Duodenal mucosa (tissue), 2 donors: ENCODE results near the gene COQ10A.

Experiments
- H3K27ac ChIP-seq: one replicate; pipeline ENCODE4 v1.7.0; 2013; ENCODE audit warnings: low read depth, low read length
- H3K27me3 ChIP-seq, 2 donors: one replicate each; pipeline ENCODE4 v1.7.0; 2013; ENCODE audit warnings: low read length in 2 of 2, control low read depth in 1 of 2; ENCODE audit not compliant: insufficient read depth in 2 of 2, control insufficient read depth in 1 of 2
- H3K36me3 ChIP-seq, 2 donors: one replicate each; pipeline ENCODE4 v1.7.0; 2013; ENCODE audit warnings: low read length in 2 of 2, control low read depth in 1 of 2; ENCODE audit not compliant: insufficient read depth in 2 of 2, control insufficient read depth in 1 of 2
- H3K4me1 ChIP-seq, 2 donors: one replicate each; pipeline ENCODE4 v1.7.0; 2013; ENCODE audit warnings: low read length in 2 of 2, control low read depth in 1 of 2; ENCODE audit not compliant: insufficient read depth in 2 of 2, control insufficient read depth in 1 of 2
- H3K4me3 ChIP-seq, 2 donors: one replicate each; pipeline ENCODE4 v1.7.0; 2013; ENCODE audit warnings: low read length in 2 of 2, low read depth in 1 of 2
- H3K9ac ChIP-seq, 2 donors: one replicate each; pipeline ENCODE4 v1.7.0; 2013; ENCODE audit warnings: low read length in 2 of 2, low read depth in 1 of 2
- H3K9me3 ChIP-seq, 2 donors: one replicate each; pipeline ENCODE4 v1.7.0; 2013; ENCODE audit warnings: low read length in 2 of 2, control low read depth in 1 of 2; ENCODE audit not compliant: control insufficient read depth in 1 of 2

COQ10A gene

DNA sequence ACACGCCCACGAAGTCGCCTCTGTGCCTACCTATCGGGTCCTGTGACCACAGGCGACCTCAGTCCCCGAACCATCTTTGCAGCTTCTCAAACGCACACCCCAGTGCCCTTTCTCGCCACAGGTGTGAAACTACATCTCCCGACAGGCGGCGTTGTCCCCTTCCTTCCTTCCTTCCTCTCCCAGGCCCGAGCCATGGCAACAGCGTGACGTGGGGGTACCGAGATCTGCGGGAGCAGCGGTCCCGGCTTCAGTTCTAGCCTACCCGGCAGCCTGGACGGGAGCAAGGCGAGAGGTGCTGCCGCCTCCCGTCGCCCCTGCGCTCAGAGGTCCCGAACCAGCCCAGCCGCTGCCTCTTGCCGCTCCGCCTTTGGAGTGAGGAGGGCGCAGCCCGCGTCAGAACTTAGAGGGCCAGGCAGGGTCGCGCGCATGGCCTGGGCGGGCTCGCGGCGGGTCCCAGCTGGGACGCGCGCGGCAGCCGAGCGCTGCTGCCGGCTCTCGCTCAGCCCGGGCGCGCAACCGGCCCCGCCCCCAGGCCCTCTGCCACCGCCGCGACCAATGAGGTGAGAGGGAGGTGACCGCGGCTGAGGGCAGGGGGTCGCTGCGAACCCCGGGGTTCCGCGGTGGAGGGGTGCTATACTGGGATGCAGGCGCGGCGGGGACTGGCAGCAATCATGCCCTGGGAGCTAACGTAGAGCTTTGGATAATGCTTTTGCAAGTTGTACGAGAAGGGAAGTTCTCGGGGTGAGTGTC is at the start of gene COQ10A:
Gene COQ10A, plus strand, starts transcription at position 250 of the 750 bp plus-strand sequence. Its CDS starts 177 bp downstream, at position 427.
- no peaks in the 10 kb centered on the region for H3K27me3 ChIP-seq
- H3K4me1 ChIP-seq: peaks cover 6 to 15% of the 10 kb centered on the region in 2 donors
- H3K27ac ChIP-seq: peak within 1 kb of the TSS; percentile 91
- peak within 1 kb of the TSS; percentile 82 to 87 for H3K4me3 ChIP-seq
- no peaks in the 10 kb centered on the region for H3K9me3 ChIP-seq
- H3K9ac ChIP-seq: peak within 1 kb of the TSS; percentile 69 to 91
- peaks cover 0 to 18% of the 10 kb centered on the region in 2 donors for H3K36me3 ChIP-seq

DNA sequence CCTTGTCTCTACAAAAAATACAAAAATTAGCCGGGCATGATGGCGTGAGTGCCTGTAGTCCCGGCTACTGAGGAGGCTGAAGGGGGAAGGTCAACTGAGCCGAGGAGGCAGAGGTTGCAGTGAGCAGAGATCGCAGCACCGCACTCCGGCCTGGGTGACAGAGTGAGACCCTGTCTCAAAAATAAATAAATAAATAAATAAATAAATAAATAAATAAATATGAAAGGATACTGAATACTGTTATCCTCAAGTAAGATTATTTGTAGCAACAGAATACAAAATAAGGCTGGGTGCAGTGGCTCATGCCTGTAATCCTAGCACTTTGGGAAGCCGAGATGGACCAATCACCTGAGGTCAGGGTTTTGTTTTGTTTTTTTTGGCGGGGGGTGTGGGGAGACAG is 46.9 kb upstream of the COQ10A start:
- no peak overlapping the region for H3K4me3 ChIP-seq

DNA sequence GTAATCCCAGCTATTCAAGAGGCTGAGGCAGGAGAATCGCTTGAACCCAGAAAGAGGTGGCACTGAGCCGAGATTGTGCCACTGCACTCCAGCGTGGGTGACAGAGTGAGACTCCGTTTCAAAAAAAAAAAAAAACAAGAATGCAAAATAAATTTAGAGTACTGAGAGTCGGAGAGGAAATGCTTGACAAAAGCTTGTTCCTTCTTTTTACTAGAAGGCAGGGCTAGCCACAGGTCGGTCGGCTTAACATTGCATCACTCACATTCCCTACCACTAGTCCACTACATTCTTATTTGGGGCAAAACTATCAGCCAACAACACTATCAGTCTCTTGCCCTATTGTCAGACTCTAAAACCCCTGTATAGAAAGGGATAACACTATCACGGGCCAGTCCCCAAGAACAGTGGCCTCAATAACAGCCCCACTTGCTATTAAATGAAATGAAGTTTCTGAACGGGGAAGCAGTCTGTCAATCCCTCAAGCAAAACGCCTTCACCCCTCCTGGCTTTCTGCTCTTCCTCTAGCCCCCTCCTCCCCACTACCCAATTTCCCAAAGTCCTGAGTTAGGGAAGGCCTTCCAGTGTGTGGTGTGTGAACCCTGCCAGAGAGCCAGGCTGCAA is 46.0 kb upstream of the COQ10A start:
- Histone ChIP-seq H3K27me3 (no peaks in the 10 kb centered on the region), H3K9me3 (no peaks in the 10 kb centered on the region), H3K27ac (peak overlapping the region; percentile 94), H3K36me3 (peaks cover 4 to 7% of the 10 kb centered on the region in 2 donors), H3K4me3 (peak overlapping the region; percentile 85 to 92), H3K4me1 (peaks cover 21 to 46% of the 10 kb centered on the region in 2 donors), H3K9ac (peak overlapping the region; percentile 90 to 99)

More for the DNA sequence above, 46.9 kb upstream of the COQ10A start:
- H3K27ac ChIP-seq: no peak overlapping the region
- H3K4me1 ChIP-seq: peaks cover 21 to 38% of the 10 kb centered on the region in 2 donors
- no peak overlapping the region for H3K9ac ChIP-seq
- H3K9me3 ChIP-seq: no peaks in the 10 kb centered on the region
- no peaks in the 10 kb centered on the region for H3K27me3 ChIP-seq
- peaks cover 6 to 16% of the 10 kb centered on the region in 2 donors for H3K36me3 ChIP-seq

DNA sequence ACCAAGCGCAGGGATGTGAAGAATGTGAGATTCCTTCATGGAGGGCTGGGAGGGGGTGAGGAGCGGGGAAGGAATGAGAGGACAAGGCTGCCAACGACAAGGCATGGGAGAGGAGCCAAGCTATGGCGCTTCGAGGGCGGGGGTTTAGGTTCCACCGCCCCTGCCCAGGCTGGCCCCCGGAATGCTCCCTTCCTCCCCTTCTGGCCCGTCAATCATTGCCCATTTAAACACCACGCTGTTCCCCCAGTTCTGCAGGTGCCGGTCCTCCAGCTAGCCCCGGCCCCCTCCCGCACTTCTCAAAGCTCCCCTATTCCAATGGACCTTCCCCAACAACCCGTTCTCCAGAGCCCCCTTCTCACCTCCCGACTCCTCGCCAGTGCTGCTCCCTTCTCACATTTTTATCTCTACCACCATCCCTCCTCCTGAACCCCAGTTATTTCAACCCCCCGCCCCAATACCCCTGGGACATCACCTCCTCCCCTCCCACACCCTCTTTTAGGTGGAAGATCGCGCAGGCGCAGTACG is 45.4 kb upstream of the COQ10A start:
- Histone ChIP-seq H3K27ac (peak overlapping the region; percentile 94), H3K36me3 (peaks cover 1 to 8% of the 10 kb centered on the region in 2 donors), H3K9ac (peak overlapping the region; percentile 90 to 99), H3K4me3 (peak overlapping the region; percentile 85 to 92), H3K27me3 (no peaks in the 10 kb centered on the region), H3K9me3 (no peaks in the 10 kb centered on the region), H3K4me1 (peaks cover 21 to 46% of the 10 kb centered on the region in 2 donors)

DNA sequence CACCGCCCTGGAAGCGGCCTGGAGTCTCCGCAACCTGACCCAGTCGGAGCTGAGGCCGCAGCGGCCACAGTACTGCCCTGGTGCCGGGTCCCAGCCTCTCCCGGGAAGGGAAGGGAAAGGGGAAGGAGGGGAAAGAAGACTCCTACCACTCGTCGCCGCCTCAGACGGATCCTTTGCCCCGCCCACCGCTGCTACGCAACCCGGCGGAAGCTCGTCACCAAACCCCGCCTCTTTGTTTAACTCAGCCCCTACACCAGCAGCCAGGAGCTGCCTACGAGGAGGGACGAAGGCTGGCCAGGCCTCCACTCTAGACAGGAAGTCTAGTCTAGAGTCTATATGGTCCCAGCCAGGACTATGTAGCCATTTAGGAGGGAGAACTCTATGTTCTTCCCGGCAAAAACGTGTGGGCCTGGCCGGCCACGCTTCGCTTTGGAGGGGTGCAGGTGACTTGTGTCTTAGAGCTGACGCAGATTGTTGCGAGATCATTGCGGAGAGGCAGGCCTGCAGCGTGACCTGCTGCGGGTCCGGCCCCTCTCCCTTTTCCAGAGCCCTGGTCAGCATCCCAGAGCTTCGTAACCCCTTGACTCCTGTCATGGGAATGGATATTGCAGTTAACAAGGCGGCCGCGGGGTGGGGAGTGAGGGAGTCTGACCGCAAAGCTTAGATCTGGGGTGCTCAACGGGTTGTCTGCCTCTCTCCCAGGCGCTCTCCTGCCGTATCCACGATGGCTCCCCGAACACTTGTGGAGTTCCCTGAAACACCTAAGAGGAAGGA is 44.8 kb upstream of the COQ10A start, which contains the start of gene RNF41:
Gene RNF41, minus strand, starts transcription at position 166 of the 774 bp plus-strand sequence. CDS start 7,875 bp downstream, outside the sequence.
- peaks cover 21 to 46% of the 10 kb centered on the region in 2 donors for H3K4me1 ChIP-seq
- H3K9me3 ChIP-seq: no peaks in the 10 kb centered on the region
- H3K27ac ChIP-seq: peak within 1 kb of the TSS; percentile 94
- no peaks in the 10 kb centered on the region for H3K27me3 ChIP-seq
- H3K36me3 ChIP-seq: peaks cover 0 to 4% of the 10 kb centered on the region in 2 donors
- H3K4me3 ChIP-seq: peak within 1 kb of the TSS; percentile 85 to 92
- H3K9ac ChIP-seq: peak within 1 kb of the TSS; percentile 90 to 99

DNA sequence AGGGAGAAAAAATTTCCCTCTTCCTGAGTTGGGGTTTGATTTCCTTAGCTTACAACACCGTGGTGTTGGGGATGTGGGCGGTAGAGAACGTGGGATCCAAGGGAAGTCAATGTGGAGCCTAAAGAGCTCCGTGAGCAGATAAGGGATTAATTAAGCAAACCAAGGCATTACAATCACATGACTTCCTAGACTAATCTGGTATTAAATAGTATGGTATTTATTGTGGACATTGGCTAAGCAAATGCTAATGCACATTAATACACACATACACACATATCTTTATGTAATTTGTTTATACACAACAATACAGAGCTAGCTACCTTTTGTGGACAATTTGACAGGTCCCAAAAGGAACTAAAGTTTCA is 44.2 kb upstream of the COQ10A start:
- H3K9me3 ChIP-seq: no peaks in the 10 kb centered on the region
- H3K27me3 ChIP-seq: no peaks in the 10 kb centered on the region
- H3K4me1 ChIP-seq: peaks cover 21 to 46% of the 10 kb centered on the region in 2 donors
- peak overlapping the region; percentile 90 to 99 for H3K9ac ChIP-seq
- peak overlapping the region; percentile 94 for H3K27ac ChIP-seq
- H3K4me3 ChIP-seq: peak overlapping the region; percentile 85 to 92
- peaks cover 0 to 7% of the 10 kb centered on the region in 2 donors for H3K36me3 ChIP-seq

DNA sequence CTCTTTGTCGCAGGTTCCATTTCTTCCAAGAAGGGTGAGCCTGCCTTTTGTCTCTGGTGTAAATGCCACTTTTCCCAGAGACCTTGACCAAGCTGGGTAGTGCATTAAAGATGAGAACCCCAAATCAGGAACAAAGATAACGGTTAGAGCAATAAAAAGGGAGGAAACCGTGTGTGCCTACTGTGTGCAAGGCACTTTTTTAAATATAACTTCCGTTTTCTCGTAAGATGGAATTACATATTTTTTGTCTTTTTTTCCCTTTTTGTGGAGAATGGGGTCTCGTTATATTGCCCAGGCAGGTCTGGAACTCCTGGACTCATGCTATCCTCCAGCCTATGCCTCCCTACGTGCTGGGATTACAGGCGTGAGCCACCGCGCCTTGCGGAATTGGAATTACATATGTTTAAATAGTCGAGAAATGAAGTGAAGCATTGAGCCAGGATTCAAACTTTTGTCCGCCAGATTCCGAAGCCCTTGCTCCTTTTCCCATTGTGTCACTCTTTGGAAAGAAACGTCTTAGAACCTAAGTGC is 43.1 kb upstream of the COQ10A start:
- Histone ChIP-seq H3K27me3 (no peaks in the 10 kb centered on the region), H3K36me3 (peaks cover 0 to 8% of the 10 kb centered on the region in 2 donors), H3K4me1 (peaks cover 21 to 46% of the 10 kb centered on the region in 2 donors), H3K4me3 (peak overlapping the region; percentile 69 to 86), H3K9me3 (no peaks in the 10 kb centered on the region), H3K9ac (peak overlapping the region; percentile 34 to 38), H3K27ac (peak overlapping the region; percentile 22)

DNA sequence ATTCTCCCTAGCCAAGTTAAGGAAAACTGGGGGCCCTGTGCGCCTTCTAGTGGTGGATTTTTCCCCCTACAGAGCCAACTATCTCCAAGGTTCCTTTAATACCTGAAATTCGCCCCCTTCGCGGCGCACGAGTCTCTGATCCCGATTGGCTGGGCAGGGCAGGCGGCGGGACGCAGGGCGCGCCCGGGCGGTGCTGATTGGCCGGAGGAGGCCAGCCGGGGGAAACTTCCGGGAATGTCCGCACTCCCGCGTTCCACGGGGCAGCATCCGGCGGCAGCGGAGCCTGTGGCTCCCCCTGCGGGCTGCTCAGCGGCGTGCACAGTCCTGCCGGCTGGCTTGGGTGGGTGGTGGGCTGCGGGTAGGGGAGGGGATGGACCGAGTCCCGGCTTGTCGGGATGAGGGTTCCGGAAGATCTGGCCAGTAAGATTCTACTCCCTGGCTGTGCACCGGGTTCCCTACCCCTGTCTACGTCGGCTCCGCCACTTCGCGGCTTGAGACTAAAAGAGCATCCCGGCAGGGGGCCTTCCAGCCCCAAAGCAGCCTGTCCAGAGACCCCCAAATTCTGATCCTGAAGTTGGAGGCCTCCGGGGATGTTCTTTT is 42.5 kb upstream of the COQ10A start, which contains the start of gene NABP2:
Gene NABP2, plus strand, starts transcription at position 241 of the 600 bp plus-strand sequence. CDS start 515 bp downstream, outside the sequence.
- Histone ChIP-seq H3K9ac (peak within 1 kb of the TSS; percentile 60 to 85), H3K9me3 (no peaks in the 10 kb centered on the region), H3K4me1 (peaks cover 21 to 46% of the 10 kb centered on the region in 2 donors), H3K4me3 (peak within 1 kb of the TSS; percentile 69 to 86), H3K27me3 (no peaks in the 10 kb centered on the region), H3K27ac (peak within 1 kb of the TSS; percentile 22), H3K36me3 (peaks cover 0 to 8% of the 10 kb centered on the region in 2 donors)

DNA sequence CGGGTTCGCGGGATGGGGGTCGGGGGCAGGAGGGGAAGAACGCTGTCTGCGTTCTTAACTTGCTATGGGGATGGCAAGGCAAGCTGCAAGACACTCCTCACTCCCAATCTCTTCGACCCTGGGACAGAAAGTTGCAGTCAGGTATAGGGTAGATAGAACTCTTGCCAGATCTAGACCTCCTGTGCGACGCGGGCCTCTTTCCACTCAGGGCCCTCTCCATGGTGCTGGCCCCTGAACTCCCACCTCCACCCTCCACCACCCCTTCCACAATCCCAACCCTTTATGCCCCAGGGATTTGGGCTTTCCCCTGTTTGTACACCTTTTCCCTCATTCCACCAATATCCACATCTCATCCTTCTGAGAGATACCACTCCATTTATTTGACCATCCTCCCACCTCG is 41.8 kb upstream of the COQ10A start:
- Histone ChIP-seq H3K4me3 (peak overlapping the region; percentile 69 to 86), H3K4me1 (peaks cover 24 to 48% of the 10 kb centered on the region in 2 donors)

More for the DNA sequence above, 41.8 kb upstream of the COQ10A start:
- Histone ChIP-seq H3K36me3 (peaks cover 0 to 8% of the 10 kb centered on the region in 2 donors), H3K27me3 (no peaks in the 10 kb centered on the region), H3K27ac (no peak overlapping the region), H3K9ac (peak overlapping the region; percentile 60 to 85), H3K9me3 (no peaks in the 10 kb centered on the region)
